Right lobe of liver (tissue), 6 donors: ENCODE results near the gene GALNT17. TPM values are rescaled to one million over a fixed set of nuclear protein-coding genes. Genes with fewer than 3 reads are reported as not detected.

Experiments used
- ATAC-seq, 4 donors: fragments of 200-7000 bp; cut with Tn5 transposase; one replicate each; pipeline ENCODE4 v1.9.1; 2020; ENCODE audit warnings: mild to moderate bottlenecking in 4 of 4, moderate library complexity in 4 of 4
- DNase-seq, 3 donors: peaks; one replicate each; pipeline ENCODE4 v3.0.0-alpha.2; 2020
- H3K27ac ChIP-seq, 3 donors: fragments of 200-600 bp; one replicate each; pipeline ENCODE4 v1.8.0; 2022
- H3K27me3 ChIP-seq, 2 donors: fragments of 200-600 bp; one replicate each; pipeline ENCODE4 v1.8.0; 2022
- H3K36me3 ChIP-seq, 4 donors: fragments of 200-600 bp; sonication (generic) in 1 of 4; one replicate each; pipeline versions ENCODE4 v1.5.1 to v1.8.0; 2017 to 2022; ENCODE audit warnings: control low read depth in 1 of 4
- H3K4me1 ChIP-seq, 4 donors: fragments of 200-600 bp; sonication (generic) in 1 of 4; one replicate each; pipeline versions ENCODE4 v1.5.1 to v1.8.0; 2017 to 2022; ENCODE audit warnings: control low read depth in 1 of 4
- H3K4me3 ChIP-seq, 3 donors: fragments of 200-600 bp; one replicate each; pipeline ENCODE4 v1.8.0; 2022
- H3K9me3 ChIP-seq, 4 donors: fragments of 200-600 bp; sonication (generic) in 1 of 4; one replicate each; pipeline versions ENCODE4 v1.5.1 to v1.8.0; 2017 to 2022; ENCODE audit warnings: control low read depth in 1 of 4
- POLR2A ChIP-seq: fragments of 450-650 bp; IDR thresholded peaks from one replicate; pipeline ENCODE4 v1.6.1; 2017; ENCODE audit warnings: antibody characterized with exemption, mild to moderate bottlenecking
- WGBS: methylation state at CpG from one replicate; pipeline ENCODE4 v1.1.6; 2018; ENCODE audit warnings: low coverage, low lambda C conversion rate; ENCODE audit not compliant: insufficient coverage; ENCODE audit errors: missing lambda C conversion rate; 5-methylcytosine and 5-hydroxymethylcytosine counted together
- intact Hi-C, 2 donors: fragments of 100-400 bp; cut with DNase I; formaldehyde crosslinking; loops; one replicate each; pipeline versions ENCODE4 v1.11.2 to v1.14.1; 2022
- total RNA-seq, 6 experiments: library from RNA; depleted of rRNA in 2 of 6; stranded (reverse); fragments of >200 nt in 2 of 6; fragmentation: NEBNext Ultra II Directional in 3 of 6; extraction: Animal tissue kit (Norgen Biotek cat#: 25700) in 3 of 6; gene quantifications; one replicate each; pipeline versions ENCODE4 v1.1.0 to v1.2.4, GENCODE V29; 2016 to 2023
- TF ChIP-seq, protein P1 (sequence below), 4 donors: fragments of 200-600 bp in 3 of 4; fragments of 450-650 bp in 1 of 4; IDR thresholded peaks; one replicate each; pipeline versions ENCODE4 v1.5.1 to v1.8.0; 2016 to 2022; ENCODE audit warnings: antibody characterized with exemption in 4 of 4, mild to moderate bottlenecking in 2 of 4
- donor health status: DM: no; HTN: yes; CAD: no.
- donor health status: DM: no; HTN: no; CAD: no.
- donor health status: DM: no; HTN: no; CAD: no.
- donor health status: DM: no; HTN: yes; CAD: no.
- donor health status: DM: no; HTN: yes; CAD: no.

GALNT17 gene
- total RNA-seq, 6 experiments from 2014 or later = 0.06 to 0.31 (median 0.10) TPM

DNA sequence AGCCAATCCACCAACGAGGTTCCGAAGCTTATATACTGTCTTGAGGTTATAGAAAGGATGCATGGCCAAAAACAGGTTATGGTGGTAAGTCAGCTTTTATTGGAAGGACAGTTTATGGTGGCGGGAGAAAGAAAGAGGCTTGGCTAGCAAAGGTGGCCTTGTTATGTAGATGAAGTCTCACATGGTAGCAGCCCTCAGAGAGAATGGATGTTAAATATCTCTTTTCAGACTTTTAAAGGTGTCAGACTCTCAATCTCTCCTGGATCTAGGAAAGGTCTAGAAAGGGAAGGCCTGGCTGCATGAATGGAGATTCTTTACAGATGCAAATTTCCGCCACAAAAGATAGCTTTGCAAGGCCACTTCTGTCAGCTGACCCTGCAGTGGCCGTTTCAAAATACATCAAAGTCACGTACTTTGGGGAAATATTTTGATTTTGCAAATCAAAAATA is 333.8 kb downstream of the GALNT17 start:
- H3K27me3 ChIP-seq = no peaks in the 10 kb centered on the region
- no peaks in the 10 kb centered on the region for H3K9me3 ChIP-seq
- H3K27ac ChIP-seq = no peak overlapping the region
- ATAC-seq (no peak), DNase-seq (no peak)
- intact Hi-C loops = no loop called here
- H3K4me1 ChIP-seq = no peaks in the 10 kb centered on the region
- H3K36me3 ChIP-seq = no peaks in the 10 kb centered on the region
- WGBS = 40% methylated on average over 6 of the region's 6 CpGs
- no peak overlapping the region for H3K4me3 ChIP-seq
- TF ChIP-seq, protein P1, sequence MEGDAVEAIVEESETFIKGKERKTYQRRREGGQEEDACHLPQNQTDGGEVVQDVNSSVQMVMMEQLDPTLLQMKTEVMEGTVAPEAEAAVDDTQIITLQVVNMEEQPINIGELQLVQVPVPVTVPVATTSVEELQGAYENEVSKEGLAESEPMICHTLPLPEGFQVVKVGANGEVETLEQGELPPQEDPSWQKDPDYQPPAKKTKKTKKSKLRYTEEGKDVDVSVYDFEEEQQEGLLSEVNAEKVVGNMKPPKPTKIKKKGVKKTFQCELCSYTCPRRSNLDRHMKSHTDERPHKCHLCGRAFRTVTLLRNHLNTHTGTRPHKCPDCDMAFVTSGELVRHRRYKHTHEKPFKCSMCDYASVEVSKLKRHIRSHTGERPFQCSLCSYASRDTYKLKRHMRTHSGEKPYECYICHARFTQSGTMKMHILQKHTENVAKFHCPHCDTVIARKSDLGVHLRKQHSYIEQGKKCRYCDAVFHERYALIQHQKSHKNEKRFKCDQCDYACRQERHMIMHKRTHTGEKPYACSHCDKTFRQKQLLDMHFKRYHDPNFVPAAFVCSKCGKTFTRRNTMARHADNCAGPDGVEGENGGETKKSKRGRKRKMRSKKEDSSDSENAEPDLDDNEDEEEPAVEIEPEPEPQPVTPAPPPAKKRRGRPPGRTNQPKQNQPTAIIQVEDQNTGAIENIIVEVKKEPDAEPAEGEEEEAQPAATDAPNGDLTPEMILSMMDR (IDR thresholded peaks at IDR 0.05) = no peak
- no peak for TF ChIP-seq POLR2A

- DNase-seq (no peak), ATAC-seq (no peak)
- H3K27ac ChIP-seq = no peak overlapping the region
- H3K4me1 ChIP-seq = no peaks in the 10 kb centered on the region
- intact Hi-C loops = no loop called here
- 33% methylated on average over 5 of the region's 5 CpGs for WGBS
- no peaks in the 10 kb centered on the region for H3K9me3 ChIP-seq
- H3K27me3 ChIP-seq = no peaks in the 10 kb centered on the region
- H3K4me3 ChIP-seq = no peak overlapping the region
- no peak for TF ChIP-seq POLR2A
- TF ChIP-seq, protein P1 (IDR thresholded peaks at IDR 0.05) = no peak
- H3K36me3 ChIP-seq = no peaks in the 10 kb centered on the region
Measured at GRCh38 chr7:71466448-71467145, 334.7 kb downstream of the GALNT17 start.

GRCh38 chr7:71470326-71470725 is 338.4 kb downstream of the GALNT17 start:
- Histone ChIP-seq H3K9me3 (no peaks in the 10 kb centered on the region), H3K4me1 (no peaks in the 10 kb centered on the region), H3K4me3 (no peak overlapping the region), H3K36me3 (no peaks in the 10 kb centered on the region), H3K27ac (no peak overlapping the region), H3K27me3 (no peaks in the 10 kb centered on the region)
- intact Hi-C loops = no loop called here
- WGBS = 67% methylated on average over 6 of the region's 6 CpGs
- ATAC-seq (no peak), DNase-seq (no peak)
- TF ChIP-seq, protein P1 (IDR thresholded peaks at IDR 0.05) = no peak
- no peak for TF ChIP-seq POLR2A

DNA sequence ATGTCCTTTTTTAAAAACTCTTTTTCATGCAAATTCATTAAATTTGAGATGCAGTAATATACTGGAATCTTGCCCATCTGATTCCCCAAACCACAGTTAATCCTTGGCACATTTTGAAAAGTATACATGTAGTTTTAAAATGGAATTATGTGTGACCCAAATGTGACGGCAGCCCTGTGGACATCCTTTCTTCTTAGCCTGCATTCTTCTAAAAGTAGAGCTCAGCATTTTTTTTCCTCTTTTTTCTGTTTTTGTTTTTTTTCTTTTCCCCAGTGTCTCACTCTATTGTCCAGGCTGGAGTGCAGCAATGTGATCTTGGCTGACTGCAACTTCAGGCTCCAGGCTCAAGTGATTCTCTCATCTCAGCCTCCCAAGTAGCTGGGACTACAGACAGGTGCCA is 338.9 kb downstream of the GALNT17 start:
- H3K9me3 ChIP-seq = no peaks in the 10 kb centered on the region
- intact Hi-C loops = no loop called here
- H3K36me3 ChIP-seq = no peaks in the 10 kb centered on the region
- H3K27ac ChIP-seq = no peak overlapping the region
- TF ChIP-seq POLR2A = no peak
- TF ChIP-seq, protein P1 (IDR thresholded peaks at IDR 0.05) = no peak
- no peak overlapping the region for H3K4me3 ChIP-seq
- no peaks in the 10 kb centered on the region for H3K27me3 ChIP-seq
- ATAC-seq (no peak), DNase-seq (no peak)
- WGBS = 53% methylated on average over 1 of the region's 1 CpG
- H3K4me1 ChIP-seq = no peaks in the 10 kb centered on the region
